Measurements from ENCODE around the gene PFKFB4.

Gene PFKFB4

DNA sequence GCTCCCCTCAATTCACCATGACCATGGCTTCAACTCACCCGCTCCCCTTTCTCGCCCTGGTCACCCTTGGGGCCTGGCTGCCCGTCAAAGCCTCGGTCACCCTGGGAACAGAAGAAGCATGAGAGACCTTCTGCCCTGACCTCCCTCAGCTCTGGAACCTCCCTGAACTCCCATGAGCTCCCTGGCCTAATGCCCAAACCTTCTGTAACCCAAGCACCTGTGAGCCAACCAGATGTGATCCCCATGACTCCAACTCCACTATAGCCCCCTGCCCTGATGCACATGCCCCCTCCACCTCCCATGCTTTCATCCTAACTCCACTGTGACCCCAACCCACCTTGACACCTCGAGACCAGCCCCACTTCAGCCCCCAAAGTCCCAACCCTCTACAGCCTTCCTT is 10.5 kb upstream of the PFKFB4 start:
- Histone ChIP-seq H3K27me3 (ENCODE audit: insufficient read depth, low read length) (peaks cover 6% of the 10 kb centered on the region; the same call in 1 of the 2 replicates), H3K27ac (ENCODE audit: low read depth, low read length, poor library complexity, severe bottlenecking) (no peak overlapping the region), H3F3A (ENCODE audit: insufficient read depth, low read length) (no peaks in the 10 kb centered on the region), H3K4me1 (ENCODE audit: insufficient read depth, low read length, severe bottlenecking) (no peaks in the 10 kb centered on the region), H3K36me3 (ENCODE audit: insufficient read depth, low read length) (no peaks in the 10 kb centered on the region), H3K9ac (ENCODE audit: low read length) (no peak overlapping the region), H3K4me2 (ENCODE audit: low read length) (no peak overlapping the region), H2AFZ (ENCODE audit: low read length) (no peak overlapping the region), H3K9me2 (ENCODE audit: low read depth, low read length) (no peaks in the 10 kb centered on the region), H3K4me3 (ENCODE audit: low read depth, low read length, poor library complexity, severe bottlenecking) (no peak overlapping the region), H3K79me2 (ENCODE audit: insufficient read depth, low read length) (no peaks in the 10 kb centered on the region), H3K9me3 (ENCODE audit: low read length) (no peaks in the 10 kb centered on the region), H4K20me1 (ENCODE audit: insufficient read depth, low read length) (no peaks in the 10 kb centered on the region)
- TF ChIP-seq EZH2 (IDR thresholded peaks at IDR 0.05; ENCODE audit: borderline replicate concordance, low read length), result no peak
- TF ChIP-seq, protein P1, sequence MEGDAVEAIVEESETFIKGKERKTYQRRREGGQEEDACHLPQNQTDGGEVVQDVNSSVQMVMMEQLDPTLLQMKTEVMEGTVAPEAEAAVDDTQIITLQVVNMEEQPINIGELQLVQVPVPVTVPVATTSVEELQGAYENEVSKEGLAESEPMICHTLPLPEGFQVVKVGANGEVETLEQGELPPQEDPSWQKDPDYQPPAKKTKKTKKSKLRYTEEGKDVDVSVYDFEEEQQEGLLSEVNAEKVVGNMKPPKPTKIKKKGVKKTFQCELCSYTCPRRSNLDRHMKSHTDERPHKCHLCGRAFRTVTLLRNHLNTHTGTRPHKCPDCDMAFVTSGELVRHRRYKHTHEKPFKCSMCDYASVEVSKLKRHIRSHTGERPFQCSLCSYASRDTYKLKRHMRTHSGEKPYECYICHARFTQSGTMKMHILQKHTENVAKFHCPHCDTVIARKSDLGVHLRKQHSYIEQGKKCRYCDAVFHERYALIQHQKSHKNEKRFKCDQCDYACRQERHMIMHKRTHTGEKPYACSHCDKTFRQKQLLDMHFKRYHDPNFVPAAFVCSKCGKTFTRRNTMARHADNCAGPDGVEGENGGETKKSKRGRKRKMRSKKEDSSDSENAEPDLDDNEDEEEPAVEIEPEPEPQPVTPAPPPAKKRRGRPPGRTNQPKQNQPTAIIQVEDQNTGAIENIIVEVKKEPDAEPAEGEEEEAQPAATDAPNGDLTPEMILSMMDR (IDR thresholded peaks at IDR 0.05; ENCODE audit: low read length), result no peak

DNA sequence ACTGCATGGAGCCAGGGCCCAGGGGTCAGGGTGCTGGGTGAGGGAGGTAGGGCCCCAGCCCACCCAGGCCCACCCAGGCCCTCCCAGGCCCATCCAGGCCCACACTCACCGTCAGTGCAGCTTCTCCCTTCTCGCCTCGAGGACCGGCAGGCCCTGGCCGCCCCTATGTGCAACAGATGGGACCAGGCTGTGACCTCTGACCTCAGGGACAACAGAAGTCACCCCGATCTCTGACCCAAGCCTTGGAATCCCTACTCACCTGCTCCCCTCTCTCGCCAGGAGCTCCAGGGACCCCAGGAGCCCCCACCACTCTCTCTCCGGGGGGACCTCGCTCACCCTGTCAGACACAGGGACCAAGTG is 9.8 kb upstream of the PFKFB4 start:
- H3K9ac ChIP-seq (ENCODE audit: low read length), result no peak overlapping the region
- peaks cover 6% of the 10 kb centered on the region; the same call in 1 of the 2 replicates for H3K27me3 ChIP-seq (ENCODE audit: insufficient read depth, low read length)
- no peaks in the 10 kb centered on the region for H3K4me1 ChIP-seq (ENCODE audit: insufficient read depth, low read length, severe bottlenecking)
- no peaks in the 10 kb centered on the region for H4K20me1 ChIP-seq (ENCODE audit: insufficient read depth, low read length)
- H2AFZ ChIP-seq (ENCODE audit: low read length), result no peak overlapping the region
- TF ChIP-seq, protein P1 (IDR thresholded peaks at IDR 0.05; ENCODE audit: low read length), result no peak
- no peak for TF ChIP-seq EZH2 (IDR thresholded peaks at IDR 0.05; ENCODE audit: borderline replicate concordance, low read length)
- no peak overlapping the region for H3K4me3 ChIP-seq (ENCODE audit: low read depth, low read length, poor library complexity, severe bottlenecking)
- no peaks in the 10 kb centered on the region for H3K36me3 ChIP-seq (ENCODE audit: insufficient read depth, low read length)
- H3K9me3 ChIP-seq (ENCODE audit: low read length), result no peaks in the 10 kb centered on the region
- H3K79me2 ChIP-seq (ENCODE audit: insufficient read depth, low read length), result no peaks in the 10 kb centered on the region
- H3K4me2 ChIP-seq (ENCODE audit: low read length), result no peak overlapping the region
- no peak overlapping the region for H3K27ac ChIP-seq (ENCODE audit: low read depth, low read length, poor library complexity, severe bottlenecking)
- H3K9me2 ChIP-seq (ENCODE audit: low read depth, low read length), result no peaks in the 10 kb centered on the region
- no peaks in the 10 kb centered on the region for H3F3A ChIP-seq (ENCODE audit: insufficient read depth, low read length)

DNA sequence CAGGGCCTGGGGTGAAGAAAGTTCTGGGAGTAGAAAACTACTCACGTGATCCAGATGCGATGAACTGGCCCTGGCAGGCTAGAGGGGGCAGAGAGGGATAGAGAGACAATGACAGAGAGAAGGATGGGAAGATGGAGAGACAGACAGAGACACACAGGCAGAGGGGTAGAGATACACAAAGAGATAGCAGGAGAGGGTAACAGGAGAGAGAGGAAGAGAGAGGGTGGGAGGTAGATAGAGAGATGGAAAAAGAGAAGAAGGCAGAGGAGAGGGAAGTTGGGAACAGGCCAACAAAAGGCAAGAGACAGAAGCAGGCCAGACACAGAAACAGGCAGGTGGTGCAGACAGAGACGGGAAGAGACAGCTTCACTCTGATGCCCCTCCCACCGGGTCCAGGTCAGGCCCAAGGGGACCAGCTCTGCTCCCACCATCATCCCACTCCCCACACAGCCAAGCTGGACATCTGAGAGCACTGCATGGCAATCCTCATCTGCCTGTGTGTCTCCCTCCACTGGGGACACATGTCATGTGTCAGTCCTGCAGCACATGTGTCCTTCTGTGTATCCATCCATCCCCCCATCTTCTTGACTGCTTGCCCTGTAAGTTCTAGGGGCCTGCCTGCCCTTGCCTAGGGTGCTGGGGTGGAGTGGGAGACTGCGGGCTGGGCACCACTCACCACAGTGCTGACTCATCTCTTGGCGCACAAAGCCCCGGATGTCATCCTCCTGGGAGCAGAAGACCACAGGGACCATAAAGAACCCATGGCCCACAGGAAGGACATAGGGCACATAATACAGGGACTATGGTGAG is 9.2 kb upstream of the PFKFB4 start:
- Histone ChIP-seq H3K9me2 (ENCODE audit: low read depth, low read length) (no peaks in the 10 kb centered on the region), H3K4me3 (ENCODE audit: low read depth, low read length, poor library complexity, severe bottlenecking) (no peak overlapping the region), H2AFZ (ENCODE audit: low read length) (no peak overlapping the region), H3F3A (ENCODE audit: insufficient read depth, low read length) (no peaks in the 10 kb centered on the region), H3K27ac (ENCODE audit: low read depth, low read length, poor library complexity, severe bottlenecking) (no peak overlapping the region), H4K20me1 (ENCODE audit: insufficient read depth, low read length) (no peaks in the 10 kb centered on the region), H3K36me3 (ENCODE audit: insufficient read depth, low read length) (no peaks in the 10 kb centered on the region), H3K4me1 (ENCODE audit: insufficient read depth, low read length, severe bottlenecking) (peaks cover 5% of the 10 kb centered on the region), H3K9me3 (ENCODE audit: low read length) (no peaks in the 10 kb centered on the region), H3K27me3 (ENCODE audit: insufficient read depth, low read length) (peaks cover 3% of the 10 kb centered on the region), H3K4me2 (ENCODE audit: low read length) (no peak overlapping the region), H3K9ac (ENCODE audit: low read length) (no peak overlapping the region), H3K79me2 (ENCODE audit: insufficient read depth, low read length) (no peaks in the 10 kb centered on the region)
- TF ChIP-seq, protein P1 (IDR thresholded peaks at IDR 0.05; ENCODE audit: low read length), result no peak
- TF ChIP-seq EZH2 (IDR thresholded peaks at IDR 0.05; ENCODE audit: borderline replicate concordance, low read length), result no peak

Measured in OCI-LY1 (cell line).